Measurements from ENCODE around the gene ZCCHC2.

ZCCHC2 gene

GRCh38 chr18:62590799-62591590 lies 68.2 kb downstream of the ZCCHC2 start:
- Histone ChIP-seq H3K36me3 (no peaks in the 10 kb centered on the region), H3K9me3 (no peaks in the 10 kb centered on the region), H3K4me3 (ENCODE audit: low read depth in 1 of 2, low read length in 1 of 2) (no peak overlapping the region), H3K27ac (no peak overlapping the region), H3K27me3 (peaks cover 47% of the 10 kb centered on the region), H3K4me1 (ENCODE audit: control insufficient read depth in 1 of 2, insufficient read depth in 1 of 2, low read depth in 1 of 2, low read length in 1 of 2) (peaks cover 0 to 4% of the 10 kb centered on the region in 2 experiments)
- TF ChIP-seq CTCF (IDR thresholded peaks at IDR 0.05) = no peak

- peaks cover 88% of the 10 kb centered on the region for H3K27me3 ChIP-seq
- no peaks in the 10 kb centered on the region for H3K36me3 ChIP-seq
- no peak overlapping the region for H3K27ac ChIP-seq
- H3K4me1 ChIP-seq (ENCODE audit: control insufficient read depth in 1 of 2, insufficient read depth in 1 of 2, low read depth in 1 of 2, low read length in 1 of 2) = peaks cover 0 to 8% of the 10 kb centered on the region in 2 experiments
- TF ChIP-seq CTCF (IDR thresholded peaks at IDR 0.05) = no peak
- H3K9me3 ChIP-seq = no peaks in the 10 kb centered on the region
- H3K4me3 ChIP-seq (ENCODE audit: low read depth in 1 of 2, low read length in 1 of 2) = no peak overlapping the region
These were observed 73.5 kb downstream of the ZCCHC2 start for GRCh38 chr18:62596145-62597005.

- Histone ChIP-seq H3K4me3 (ENCODE audit: low read depth in 1 of 2, low read length in 1 of 2) (no peak overlapping the region), H3K9me3 (no peaks in the 10 kb centered on the region), H3K27me3 (peaks cover 40% of the 10 kb centered on the region), H3K27ac (no peak overlapping the region), H3K36me3 (no peaks in the 10 kb centered on the region), H3K4me1 (ENCODE audit: control insufficient read depth in 1 of 2, insufficient read depth in 1 of 2, low read depth in 1 of 2, low read length in 1 of 2) (no peaks in the 10 kb centered on the region)
- no peak for TF ChIP-seq CTCF (IDR thresholded peaks at IDR 0.05)
These were observed 79.0 kb downstream of the ZCCHC2 start for GRCh38 chr18:62601871-62602270.

GRCh38 chr18:62602706-62603105 lies 79.9 kb downstream of the ZCCHC2 start:
- TF ChIP-seq CTCF (IDR thresholded peaks at IDR 0.05) = no peak
- Histone ChIP-seq H3K36me3 (no peaks in the 10 kb centered on the region), H3K4me3 (ENCODE audit: low read depth in 1 of 2, low read length in 1 of 2) (no peak overlapping the region), H3K27ac (no peak overlapping the region), H3K4me1 (ENCODE audit: control insufficient read depth in 1 of 2, insufficient read depth in 1 of 2, low read depth in 1 of 2, low read length in 1 of 2) (no peaks in the 10 kb centered on the region), H3K9me3 (no peaks in the 10 kb centered on the region), H3K27me3 (peaks cover 32% of the 10 kb centered on the region)

- Histone ChIP-seq H3K27ac (no peak overlapping the region), H3K27me3 (peaks cover 27% of the 10 kb centered on the region), H3K36me3 (no peaks in the 10 kb centered on the region), H3K9me3 (no peaks in the 10 kb centered on the region), H3K4me3 (ENCODE audit: low read depth in 1 of 2, low read length in 1 of 2) (no peak overlapping the region), H3K4me1 (ENCODE audit: control insufficient read depth in 1 of 2, insufficient read depth in 1 of 2, low read depth in 1 of 2, low read length in 1 of 2) (no peaks in the 10 kb centered on the region)
- no peak for TF ChIP-seq CTCF (IDR thresholded peaks at IDR 0.05)
These were observed 80.4 kb downstream of the ZCCHC2 start for GRCh38 chr18:62603211-62603610.

All from neutrophil (primary cell).